HTR-8/SVneo (cell line): ENCODE data around the gene CPT1B.
"Not testable (repeated sequence)": the region's sequence is repeated elsewhere in the genome, so short reads cannot be mapped to it uniquely, and the experiment has no call there.

Source experiments
- DNase-seq: peaks from one replicate; pipeline ENCODE4 v3.0.0; 2011; ENCODE audit warnings: low spot score, mixed read lengths; ENCODE audit not compliant: insufficient read length
- FAIRE-seq: peaks from 2 replicates; lab custom pipeline; 2011; peaks lifted over from hg19 to GRCh38; lab: Jason Lieb, UNC

Gene CPT1B

DNA sequence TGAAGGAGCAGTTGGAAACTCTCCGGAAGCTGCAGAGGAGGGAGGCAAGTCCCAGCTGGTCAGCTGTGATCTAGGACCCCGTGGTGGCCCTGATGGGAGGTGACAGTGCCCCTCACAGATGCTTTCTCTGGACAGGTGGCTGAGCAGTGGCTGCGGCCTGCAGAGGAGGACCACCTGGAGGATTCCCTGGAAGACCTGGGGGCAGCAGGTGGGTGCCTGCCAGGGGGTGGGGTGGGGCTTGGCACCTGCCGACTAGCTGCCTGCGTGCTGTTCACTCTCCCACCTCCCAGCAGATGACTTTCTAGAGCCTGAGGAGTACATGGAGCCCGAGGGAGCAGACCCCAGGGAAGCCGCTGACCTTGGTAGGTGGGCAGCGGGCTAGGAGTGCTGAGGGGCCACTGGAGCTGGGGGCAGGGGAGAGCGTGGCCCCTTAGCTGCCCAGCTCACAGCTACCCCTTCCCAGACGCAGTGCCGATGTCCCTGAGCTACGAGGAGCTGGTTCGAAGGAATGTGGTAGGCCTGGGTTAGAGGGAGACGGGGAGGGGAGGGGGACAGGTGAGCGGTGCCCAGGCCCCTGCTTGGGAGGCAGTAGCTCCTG lies 55.9 kb downstream of the CPT1B start:
- DNase-seq (no peak), FAIRE-seq (no peak)

DNA sequence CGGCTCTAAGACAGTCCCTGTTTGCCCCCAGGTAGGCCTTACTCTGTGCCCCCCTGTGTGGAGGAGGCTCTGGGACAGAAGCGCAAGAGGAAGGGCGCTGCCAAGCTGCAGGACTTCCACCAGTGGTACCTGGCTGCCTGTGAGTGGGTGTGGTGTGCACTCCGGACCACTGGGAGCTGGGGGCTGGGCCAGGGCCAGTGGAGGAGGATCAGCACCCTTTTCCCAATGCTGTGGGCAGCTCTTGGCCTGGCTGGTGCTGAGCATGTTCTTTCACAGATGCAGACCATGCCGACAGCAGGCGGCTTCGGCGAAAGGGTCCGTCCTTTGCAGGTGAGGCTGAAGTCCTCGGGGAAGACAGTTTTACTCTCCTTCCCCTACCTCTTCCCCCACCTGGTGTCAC lies 56.5 kb downstream of the CPT1B start:
- FAIRE-seq = no peak
- no peak for DNase-seq

DNA sequence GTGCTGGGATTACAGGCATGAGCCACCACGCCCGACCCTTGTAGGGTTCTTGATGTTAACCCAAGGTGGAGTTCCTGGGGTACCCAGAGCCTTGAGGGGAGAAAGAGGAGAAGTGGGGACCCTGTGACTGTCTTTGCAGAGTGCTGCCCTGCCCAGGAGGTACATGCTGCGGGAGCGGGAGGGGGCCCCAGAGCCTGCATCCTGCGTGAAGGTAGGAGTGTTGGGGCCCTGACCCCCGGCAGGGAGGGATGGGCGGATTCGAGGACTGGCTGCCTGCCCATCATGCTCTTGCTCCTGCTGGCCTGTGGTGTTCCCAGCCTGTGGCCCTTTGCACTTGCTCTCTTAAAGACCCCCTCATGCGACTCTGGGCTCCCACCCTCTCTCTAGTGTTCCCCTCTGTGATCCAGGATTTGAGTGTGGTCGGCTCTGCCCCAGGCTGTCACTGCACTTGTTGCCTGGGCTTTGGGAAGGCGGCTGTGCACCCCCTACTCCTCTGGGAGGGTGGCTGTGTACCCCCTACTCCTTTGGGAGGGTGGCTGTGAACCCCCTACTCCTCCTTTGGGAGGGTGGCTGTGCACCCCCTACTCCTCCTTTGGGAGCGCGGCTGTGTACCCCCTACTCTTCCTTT lies 57.3 kb downstream of the CPT1B start:
- FAIRE-seq (no peak), DNase-seq (no peak)

DNA sequence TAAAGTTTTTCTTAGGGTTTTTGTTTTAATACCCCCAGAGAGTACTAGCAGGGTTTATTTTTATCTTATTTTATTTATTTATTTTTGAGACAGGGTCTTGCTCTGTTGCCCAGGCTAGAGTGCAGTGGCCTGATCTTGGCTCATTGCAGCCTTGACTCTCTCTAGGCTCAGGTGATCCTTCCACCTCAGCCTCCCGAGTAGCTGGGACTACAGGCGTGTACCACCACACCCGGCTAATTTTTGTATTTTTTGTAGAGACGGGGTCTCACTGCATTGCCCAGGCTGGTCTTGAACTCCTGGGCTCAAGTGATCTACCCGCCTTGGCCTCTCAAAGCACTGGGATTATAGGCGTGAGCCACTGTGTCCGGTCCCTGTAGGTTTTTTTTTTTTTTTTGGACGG lies 58.0 kb downstream of the CPT1B start:
- FAIRE-seq, DNase-seq: not testable (repeated sequence)

DNA sequence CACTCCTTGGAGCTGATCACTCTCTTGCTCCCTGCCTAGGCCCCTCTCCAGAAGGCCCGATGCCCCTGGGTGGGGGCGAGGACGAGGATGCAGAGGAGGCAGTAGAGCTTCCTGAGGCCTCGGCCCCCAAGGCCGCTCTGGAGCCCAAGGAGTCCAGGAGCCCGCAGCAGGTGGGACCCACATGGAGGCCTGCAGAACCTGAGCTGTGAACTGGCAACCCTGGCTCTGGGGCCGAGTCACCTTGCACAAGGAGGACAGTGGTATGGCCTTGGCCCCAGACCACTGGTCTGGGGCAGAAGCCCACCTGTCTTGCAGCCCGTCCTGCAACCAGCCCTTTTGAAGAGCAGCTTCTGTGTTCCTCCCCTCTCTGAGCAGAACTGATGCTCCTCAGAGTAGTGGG lies 59.1 kb downstream of the CPT1B start:
- FAIRE-seq = no peak
- DNase-seq = no peak
